DMS153 (cell line): Measurements from ENCODE around the gene PFAS.

Experiments used
- DNase-seq: peaks from one replicate; lab custom pipeline; 2025; lab: John Stamatoyannopoulos, UW

The PFAS gene

GRCh38 chr17:8294814-8295316, 45.8 kb downstream of the PFAS start:
- DNase-seq: no peak

GRCh38 chr17:8300226-8300625, 51.1 kb downstream of the PFAS start:
- no peak for DNase-seq

GRCh38 chr17:8300627-8301242, 51.6 kb downstream of the PFAS start:
- DNase-seq: no peak

GRCh38 chr17:8310601-8311123, 61.6 kb downstream of the PFAS start:
- no peak for DNase-seq

GRCh38 chr17:8311131-8311790, 62.2 kb downstream of the PFAS start:
- no peak for DNase-seq

GRCh38 chr17:8312251-8312650, 63.2 kb downstream of the PFAS start:
- DNase-seq: no peak

GRCh38 chr17:8312726-8313600, 63.9 kb downstream of the PFAS start:
- DNase-seq: no peak

- no peak for DNase-seq
Measured at GRCh38 chr17:8314797-8315763, 66.0 kb downstream of the PFAS start.

- DNase-seq: no peak
Measured at GRCh38 chr17:8315764-8316217, 66.7 kb downstream of the PFAS start.

GRCh38 chr17:8318010-8318935, 69.2 kb downstream of the PFAS start:
- no peak for DNase-seq
